HepG2 (cell line): Measurements from ENCODE around the gene LITAF. TPM values are rescaled to one million over a fixed set of nuclear protein-coding genes. Genes with fewer than 3 reads are reported as not detected.

Experiments
- AKAP8 ChIP-seq: sonication (generic); formaldehyde crosslinking; IDR thresholded peaks from 2 replicates; pipeline ENCODE4 v1.5.1; 2020; ENCODE audit warnings: mild to moderate bottlenecking, missing genetic modification reagents
- ARNT ChIP-seq: fragments of 450-650 bp; IDR thresholded peaks from 2 replicates; pipeline ENCODE4 v1.6.1; 2017
- CBX1 ChIP-seq: IDR thresholded peaks from one replicate; pipeline ENCODE4 v1.6.1; 2016; ENCODE audit warnings: antibody characterized with exemption, low read depth
- EED ChIP-seq: sonication (generic); formaldehyde crosslinking; IDR thresholded peaks from 2 replicates; pipeline ENCODE4 v1.5.0; 2020; ENCODE audit warnings: mild to moderate bottlenecking, missing genetic modification reagents
- ESRRA ChIP-seq: sonication (generic); formaldehyde crosslinking; IDR thresholded peaks from 2 replicates; pipeline ENCODE4 v1.5.1; 2020; ENCODE audit warnings: mild to moderate bottlenecking, low read depth, missing genetic modification reagents
- FOXP1 ChIP-seq, 2 experiments: fragments of 450-650 bp in 1 of 2; IDR thresholded peaks; 2 replicates each; pipeline ENCODE4 v1.6.1; 2017 to 2018; ENCODE audit warnings: antibody characterized with exemption in 1 of 2
- HES4 ChIP-seq: sonication (generic); formaldehyde crosslinking; IDR thresholded peaks from 2 replicates; pipeline ENCODE4 v1.9.0; 2021; ENCODE audit warnings: mild to moderate bottlenecking, missing genetic modification reagents, borderline replicate concordance
- HNF4G ChIP-seq, 2 experiments: sonication (generic) in 1 of 2; formaldehyde crosslinking in 1 of 2; IDR thresholded peaks; 2 replicates each; pipeline versions ENCODE4 v1.4.0 to v1.6.1; 2011 to 2020; ENCODE audit warnings: borderline replicate concordance in 2 of 2, low read depth in 2 of 2, mild to moderate bottlenecking in 2 of 2, low read length in 1 of 2, missing genetic modification reagents in 1 of 2, moderate library complexity in 1 of 2
- HNRNPL ChIP-seq: fragments of 200-400 bp; formaldehyde crosslinking; IDR thresholded peaks from 2 replicates; pipeline ENCODE4 v1.6.1; 2017; ENCODE audit warnings: mild to moderate bottlenecking, low read depth, low read length
- KAT7 ChIP-seq: IDR thresholded peaks from 2 replicates; pipeline ENCODE4 v1.6.1; 2018; ENCODE audit warnings: borderline replicate concordance, missing compliant biosample characterization
- NRL ChIP-seq: sonication (generic); formaldehyde crosslinking; IDR thresholded peaks from 2 replicates; pipeline ENCODE4 v1.5.0; 2020; ENCODE audit warnings: missing genetic modification reagents, mild to moderate bottlenecking, moderate library complexity, borderline replicate concordance
- RARG ChIP-seq: sonication (generic); formaldehyde crosslinking; IDR thresholded peaks from 2 replicates; pipeline ENCODE4 v1.4.0; 2020; ENCODE audit warnings: low read depth, mild to moderate bottlenecking, missing genetic modification reagents
- SMAD1 ChIP-seq: sonication (generic); formaldehyde crosslinking; IDR thresholded peaks from 2 replicates; pipeline ENCODE4 v1.4.0; 2020; ENCODE audit warnings: missing genetic modification reagents, low read depth, mild to moderate bottlenecking, borderline replicate concordance
- SMARCE1 ChIP-seq: fragments of 450-650 bp; IDR thresholded peaks from 2 replicates; pipeline ENCODE4 v1.6.1; 2017; ENCODE audit warnings: borderline replicate concordance
- SP2 ChIP-seq: sonication (generic); formaldehyde crosslinking; IDR thresholded peaks from 2 replicates; pipeline ENCODE4 v1.5.1; 2020; ENCODE audit warnings: mild to moderate bottlenecking, missing genetic modification reagents
- ZMAT3 ChIP-seq: sonication (generic); formaldehyde crosslinking; conservative IDR thresholded peaks from 2 replicates; pipeline ENCODE4 v1.7.0; 2021; ENCODE audit warnings: missing genetic modification reagents
- ZNF572 ChIP-seq: sonication (generic); formaldehyde crosslinking; IDR thresholded peaks from 2 replicates; pipeline ENCODE4 v1.5.1; 2020; ENCODE audit warnings: mild to moderate bottlenecking, missing genetic modification reagents
- ZSCAN31 ChIP-seq: sonication (generic); formaldehyde crosslinking; IDR thresholded peaks from 2 replicates; pipeline ENCODE4 v1.5.0; 2020; ENCODE audit warnings: low read depth, mild to moderate bottlenecking, missing genetic modification reagents
- polyA plus RNA-seq, 8 experiments: library from polyadenylated mRNA; depleted of rRNA in 3 of 8; stranded (reverse) in 7 of 8; unstranded in 1 of 8; fragments of >200 nt; fragmentation: Illumina TruSeq in 4 of 8; extraction: Trizol in 4 of 8; gene quantifications; 2 replicates each; pipeline versions ENCODE4 v1.2.1 to v1.2.3, GENCODE V29; 2011 to 2016; ENCODE audit warnings: low read depth in 4 of 8, missing spikeins in 1 of 8, mixed read lengths in 1 of 8; ENCODE audit not compliant: insufficient read depth in 1 of 8
- total RNA-seq, 5 experiments: library from RNA; depleted of rRNA; stranded (reverse); fragments of >200 nt; fragmentation: Illumina TruSeq; extraction: Trizol; gene quantifications; 2 replicates each; pipeline ENCODE4 v1.2.3, GENCODE V29; 2016; ENCODE audit warnings: low read depth in 1 of 5
- TF ChIP-seq, protein P1 (sequence below): IDR thresholded peaks from 2 replicates; pipeline ENCODE4 v1.6.1; 2018; ENCODE audit warnings: missing genetic modification reagents, mild to moderate bottlenecking, missing compliant biosample characterization
- TF ChIP-seq, protein P2 (sequence below): IDR thresholded peaks from 2 replicates; pipeline ENCODE4 v1.6.1; 2012; ENCODE audit warnings: inconsistent platforms
- TF ChIP-seq, protein P3 (sequence below): sonication (generic); formaldehyde crosslinking; IDR thresholded peaks from 2 replicates; pipeline ENCODE4 v1.5.0; 2020; ENCODE audit warnings: mild to moderate bottlenecking, missing genetic modification reagents
- TF ChIP-seq, protein P4 (sequence below): sonication (generic); formaldehyde crosslinking; IDR thresholded peaks from 2 replicates; pipeline ENCODE4 v1.4.0; 2020; ENCODE audit warnings: missing genetic modification reagents

LITAF gene
- total and polyA plus RNA-seq, 2 of the 13 experiments (the other 11 are each of a cell fraction or from before 2014, with no cell fraction given) = 80.1 to 141 TPM

DNA sequence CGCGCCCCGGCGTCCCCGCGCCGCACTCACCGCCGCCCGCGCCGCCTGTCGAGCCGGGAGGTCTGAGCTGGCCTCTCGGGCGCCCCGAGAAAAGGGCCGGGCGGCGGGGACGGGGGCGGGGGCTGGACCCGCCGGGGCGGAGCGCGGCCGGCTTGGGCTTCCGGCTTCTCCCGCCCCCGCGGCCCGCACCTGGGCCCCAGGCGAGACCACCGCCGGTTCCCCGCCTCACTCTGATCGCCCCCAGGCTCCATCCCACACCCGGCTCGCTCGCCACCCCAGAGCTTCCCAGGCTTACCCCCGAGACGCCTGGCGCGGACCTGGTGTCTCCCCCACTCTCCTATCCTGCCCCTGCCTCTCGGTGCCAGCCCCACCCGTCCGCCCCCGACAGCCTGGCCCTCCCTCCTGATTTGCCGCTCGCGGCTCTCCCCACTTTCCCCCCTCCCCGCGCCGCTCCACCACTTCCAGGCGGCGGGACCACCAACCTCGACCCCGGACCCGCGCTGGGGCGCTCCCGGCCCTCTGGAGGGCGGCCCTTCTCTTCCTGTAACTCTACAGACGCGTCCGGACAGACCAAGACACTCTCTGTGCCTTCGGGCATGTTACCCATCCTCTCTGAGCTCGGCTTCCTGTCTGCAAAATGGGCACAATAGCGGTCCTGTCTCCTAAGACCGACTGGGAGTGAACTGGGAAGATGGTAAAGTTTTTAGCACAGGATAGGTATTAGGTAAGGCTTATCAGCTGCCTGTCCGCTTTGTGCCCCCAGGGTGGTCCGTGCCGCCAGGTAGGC is at the start of gene LITAF (continued):
- TF ChIP-seq, protein P1, sequence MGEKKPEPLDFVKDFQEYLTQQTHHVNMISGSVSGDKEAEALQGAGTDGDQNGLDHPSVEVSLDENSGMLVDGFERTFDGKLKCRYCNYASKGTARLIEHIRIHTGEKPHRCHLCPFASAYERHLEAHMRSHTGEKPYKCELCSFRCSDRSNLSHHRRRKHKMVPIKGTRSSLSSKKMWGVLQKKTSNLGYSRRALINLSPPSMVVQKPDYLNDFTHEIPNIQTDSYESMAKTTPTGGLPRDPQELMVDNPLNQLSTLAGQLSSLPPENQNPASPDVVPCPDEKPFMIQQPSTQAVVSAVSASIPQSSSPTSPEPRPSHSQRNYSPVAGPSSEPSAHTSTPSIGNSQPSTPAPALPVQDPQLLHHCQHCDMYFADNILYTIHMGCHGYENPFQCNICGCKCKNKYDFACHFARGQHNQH (CRISPR knock-in tag) = peak; percentile 48
- 0 out of 2 replicates have a peak, but pooled peaks have one; percentile 50 for TF ChIP-seq ZSCAN31 (CRISPR knock-in tag)
- no peak for TF ChIP-seq HNF4G (IDR thresholded peaks at IDR 0.05; ENCODE audit: borderline replicate concordance, low read depth, low read length)
- peak; percentile 18; the same call in 1 of the 2 replicates for TF ChIP-seq HNF4G (CRISPR knock-in tag; IDR thresholded peaks at IDR 0.05; ENCODE audit: borderline replicate concordance, low read depth)
- peak; percentile 59; the same call in 1 of the 2 replicates for TF ChIP-seq HNRNPL
- TF ChIP-seq KAT7 (CRISPR knock-in tag) = peak; percentile 54; the same call in 1 of the 2 replicates
- TF ChIP-seq NRL (CRISPR knock-in tag) = peak; percentile 57
- TF ChIP-seq, protein P2, sequence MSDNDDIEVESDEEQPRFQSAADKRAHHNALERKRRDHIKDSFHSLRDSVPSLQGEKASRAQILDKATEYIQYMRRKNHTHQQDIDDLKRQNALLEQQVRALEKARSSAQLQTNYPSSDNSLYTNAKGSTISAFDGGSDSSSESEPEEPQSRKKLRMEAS = peak; percentile 66; the same call in 1 of the 2 replicates
- TF ChIP-seq FOXP1 (IDR thresholded peaks at IDR 0.05) = no peak
- TF ChIP-seq FOXP1 (CRISPR knock-in tag; IDR thresholded peaks at IDR 0.05) = 0 out of 2 replicates have a peak, but pooled peaks have one; percentile 6
- TF ChIP-seq AKAP8 (CRISPR knock-in tag) = peak; percentile 48; the same call in 1 of the 2 replicates
- TF ChIP-seq SMAD1 (CRISPR knock-in tag) = 0 out of 2 replicates have a peak, but pooled peaks have one; percentile 42
- TF ChIP-seq ESRRA (CRISPR knock-in tag) = peak; percentile 7
- TF ChIP-seq SMARCE1 = no peak
- TF ChIP-seq, protein P3, sequence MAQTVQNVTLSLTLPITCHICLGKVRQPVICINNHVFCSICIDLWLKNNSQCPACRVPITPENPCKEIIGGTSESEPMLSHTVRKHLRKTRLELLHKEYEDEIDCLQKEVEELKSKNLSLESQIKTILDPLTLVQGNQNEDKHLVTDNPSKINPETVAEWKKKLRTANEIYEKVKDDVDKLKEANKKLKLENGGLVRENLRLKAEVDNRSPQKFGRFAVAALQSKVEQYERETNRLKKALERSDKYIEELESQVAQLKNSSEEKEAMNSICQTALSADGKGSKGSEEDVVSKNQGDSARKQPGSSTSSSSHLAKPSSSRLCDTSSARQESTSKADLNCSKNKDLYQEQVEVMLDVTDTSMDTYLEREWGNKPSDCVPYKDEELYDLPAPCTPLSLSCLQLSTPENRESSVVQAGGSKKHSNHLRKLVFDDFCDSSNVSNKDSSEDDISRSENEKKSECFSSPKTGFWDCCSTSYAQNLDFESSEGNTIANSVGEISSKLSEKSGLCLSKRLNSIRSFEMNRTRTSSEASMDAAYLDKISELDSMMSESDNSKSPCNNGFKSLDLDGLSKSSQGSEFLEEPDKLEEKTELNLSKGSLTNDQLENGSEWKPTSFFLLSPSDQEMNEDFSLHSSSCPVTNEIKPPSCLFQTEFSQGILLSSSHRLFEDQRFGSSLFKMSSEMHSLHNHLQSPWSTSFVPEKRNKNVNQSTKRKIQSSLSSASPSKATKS (CRISPR knock-in tag) = no peak; the same call in 1 of the 2 replicates
- TF ChIP-seq HES4 (CRISPR knock-in tag) = 0 out of 2 replicates have a peak, but pooled peaks have one; percentile 72
- 0 out of 2 replicates have a peak, but pooled peaks have one; percentile 32 for TF ChIP-seq SP2
- peak; percentile 68 for TF ChIP-seq CBX1
- no peak for TF ChIP-seq ZMAT3 (CRISPR knock-in tag)
- TF ChIP-seq RARG (CRISPR knock-in tag) = no peak
- peak; percentile 74; the same call in 1 of the 2 replicates for TF ChIP-seq EED (CRISPR knock-in tag)
- TF ChIP-seq, protein P4, sequence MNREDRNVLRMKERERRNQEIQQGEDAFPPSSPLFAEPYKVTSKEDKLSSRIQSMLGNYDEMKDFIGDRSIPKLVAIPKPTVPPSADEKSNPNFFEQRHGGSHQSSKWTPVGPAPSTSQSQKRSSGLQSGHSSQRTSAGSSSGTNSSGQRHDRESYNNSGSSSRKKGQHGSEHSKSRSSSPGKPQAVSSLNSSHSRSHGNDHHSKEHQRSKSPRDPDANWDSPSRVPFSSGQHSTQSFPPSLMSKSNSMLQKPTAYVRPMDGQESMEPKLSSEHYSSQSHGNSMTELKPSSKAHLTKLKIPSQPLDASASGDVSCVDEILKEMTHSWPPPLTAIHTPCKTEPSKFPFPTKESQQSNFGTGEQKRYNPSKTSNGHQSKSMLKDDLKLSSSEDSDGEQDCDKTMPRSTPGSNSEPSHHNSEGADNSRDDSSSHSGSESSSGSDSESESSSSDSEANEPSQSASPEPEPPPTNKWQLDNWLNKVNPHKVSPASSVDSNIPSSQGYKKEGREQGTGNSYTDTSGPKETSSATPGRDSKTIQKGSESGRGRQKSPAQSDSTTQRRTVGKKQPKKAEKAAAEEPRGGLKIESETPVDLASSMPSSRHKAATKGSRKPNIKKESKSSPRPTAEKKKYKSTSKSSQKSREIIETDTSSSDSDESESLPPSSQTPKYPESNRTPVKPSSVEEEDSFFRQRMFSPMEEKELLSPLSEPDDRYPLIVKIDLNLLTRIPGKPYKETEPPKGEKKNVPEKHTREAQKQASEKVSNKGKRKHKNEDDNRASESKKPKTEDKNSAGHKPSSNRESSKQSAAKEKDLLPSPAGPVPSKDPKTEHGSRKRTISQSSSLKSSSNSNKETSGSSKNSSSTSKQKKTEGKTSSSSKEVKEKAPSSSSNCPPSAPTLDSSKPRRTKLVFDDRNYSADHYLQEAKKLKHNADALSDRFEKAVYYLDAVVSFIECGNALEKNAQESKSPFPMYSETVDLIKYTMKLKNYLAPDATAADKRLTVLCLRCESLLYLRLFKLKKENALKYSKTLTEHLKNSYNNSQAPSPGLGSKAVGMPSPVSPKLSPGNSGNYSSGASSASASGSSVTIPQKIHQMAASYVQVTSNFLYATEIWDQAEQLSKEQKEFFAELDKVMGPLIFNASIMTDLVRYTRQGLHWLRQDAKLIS (CRISPR knock-in tag) = no peak
- TF ChIP-seq ZNF572 = peak; percentile 95; the same call in 1 of the 2 replicates
- no peak for TF ChIP-seq ARNT
